Measurements from ENCODE around the gene C2orf68. TPM values are rescaled to one million over a fixed set of nuclear protein-coding genes. Genes with fewer than 3 reads are reported as not detected.

The C2orf68 gene
- total and polyA plus RNA-seq, 9 of the 15 experiments (the other 6 are each of a cell fraction or from before 2014, with no cell fraction given), result 22.1 to 50.0 (median 31.8) TPM

- TF ChIP-seq GABPA (tag; conservative IDR thresholded peaks at IDR 0.05; ENCODE audit: low read depth) (no peak; the same call in 1 of the 2 replicates), ZNF23 (CRISPR knock-in tag; IDR thresholded peaks at IDR 0.05) (no peak), ZNF592 (IDR thresholded peaks at IDR 0.05) (no peak), ZBTB7A (IDR thresholded peaks at IDR 0.05; ENCODE audit: borderline replicate concordance, control insufficient read depth, low read depth, low read length) (no peak), ZNF586 (CRISPR knock-in tag; conservative IDR thresholded peaks at IDR 0.05) (no peak), ZNF197 (CRISPR knock-in tag; IDR thresholded peaks at IDR 0.05; ENCODE audit: low read depth) (no peak), NFRKB (IDR thresholded peaks at IDR 0.05; ENCODE audit: low read depth) (0 out of 2 replicates have a peak, but pooled peaks have one; percentile 20), RAD51 (IDR thresholded peaks at IDR 0.05; ENCODE audit: borderline replicate concordance, low read depth) (no peak), ZNF24 (IDR thresholded peaks at IDR 0.05) (no peak), MECOM (CRISPR knock-in tag; IDR thresholded peaks at IDR 0.05) (no peak), ZBTB49 (CRISPR knock-in tag; IDR thresholded peaks at IDR 0.05; ENCODE audit: borderline replicate concordance) (no peak), FOXO4 (CRISPR knock-in tag; IDR thresholded peaks at IDR 0.05) (no peak), TAF9B (IDR thresholded peaks at IDR 0.05; ENCODE audit: partially characterized antibody) (peak; percentile 29), FOXA3 (CRISPR knock-in tag; conservative IDR thresholded peaks at IDR 0.05 in 1 of 2, IDR thresholded peaks at IDR 0.05 in 1 of 2) (peak in 1 of 2 experiments; percentile 69; a peak in 2 of 4 replicates), PHB (CRISPR knock-in tag; IDR thresholded peaks at IDR 0.05) (no peak)
Observed at GRCh38 chr2:85585781-85586105, 26.1 kb downstream of the C2orf68 start (continued).
